Mesodermal cell (in vitro differentiated cells): Measurements from ENCODE around the gene AKIP1.
"Not testable (repeated sequence)": the region's sequence is repeated elsewhere in the genome, so short reads cannot be mapped to it uniquely, and the experiment has no call there.

Experiments used
- H3K27ac ChIP-seq: 2 replicates; pipeline ENCODE4 v1.7.0; 2013; ENCODE audit warnings: mild to moderate bottlenecking, low read depth, low read length, moderate library complexity; ENCODE audit not compliant: severe bottlenecking
- H3K36me3 ChIP-seq: 2 replicates; pipeline ENCODE4 v1.7.1; 2013; ENCODE audit warnings: mild to moderate bottlenecking, low read length, moderate library complexity; ENCODE audit not compliant: control insufficient read depth, insufficient read depth
- H3K4me1 ChIP-seq: one replicate; pipeline ENCODE4 v1.7.1; 2013; ENCODE audit warnings: mild to moderate bottlenecking, low read length; ENCODE audit not compliant: insufficient read depth, control insufficient read depth, poor library complexity, severe bottlenecking
- H3K4me3 ChIP-seq: 2 replicates; pipeline ENCODE4 v1.7.0; 2013; ENCODE audit warnings: low read length, control low read depth, mild to moderate bottlenecking; ENCODE audit not compliant: insufficient read depth, poor library complexity, severe bottlenecking; ENCODE audit errors: extremely low read depth
- H3K9me3 ChIP-seq: 2 replicates; pipeline ENCODE4 v1.7.1; 2013; ENCODE audit warnings: mild to moderate bottlenecking, low read length, moderate library complexity; ENCODE audit not compliant: control insufficient read depth
- WGBS, 2 experiments: methylation state at CpG; one replicate each; pipeline ENCODE4 v1.1.5; 2013; ENCODE audit warnings: missing lambda C conversion rate in 2 of 2; ENCODE audit not compliant: insufficient coverage in 2 of 2; 5-methylcytosine and 5-hydroxymethylcytosine counted together

AKIP1 gene

DNA sequence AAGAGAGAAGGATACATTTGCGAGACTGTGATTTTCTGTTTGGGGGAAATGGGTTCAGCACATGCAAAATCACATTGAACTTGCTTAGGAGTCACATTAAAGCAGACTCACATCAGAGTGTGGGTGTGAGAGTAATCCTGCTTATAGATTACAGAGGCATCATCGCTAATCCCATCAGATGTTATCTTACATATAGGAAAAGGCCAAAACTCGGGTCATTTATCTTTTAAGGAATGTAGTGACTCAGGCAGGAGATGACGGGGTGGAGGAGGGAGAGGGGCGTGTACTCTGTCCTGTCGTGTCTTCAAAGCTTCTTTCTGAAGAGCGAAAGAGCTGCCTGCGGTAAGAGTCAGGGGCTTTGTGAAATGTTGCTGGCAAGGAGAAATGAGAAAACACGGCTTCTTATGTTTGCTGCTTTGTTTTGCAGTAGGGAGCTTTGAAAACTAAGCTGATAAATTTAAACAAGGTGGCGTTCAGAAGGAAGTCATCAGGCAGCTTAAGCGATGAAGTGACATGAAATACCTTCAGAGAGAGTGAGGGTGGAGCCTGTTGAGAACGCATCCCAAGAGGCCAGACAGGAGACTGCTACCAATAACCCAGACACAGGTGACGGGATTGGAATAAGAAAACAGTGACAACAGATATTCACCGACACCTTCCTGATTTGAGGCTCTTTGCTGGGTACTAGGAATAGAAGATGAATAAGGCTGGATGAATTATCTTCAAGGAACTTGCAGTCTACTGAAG lies 23.9 kb downstream of the AKIP1 start:
- 37 to 44% methylated on average over 12 of the region's 14 CpGs for WGBS, 2 experiments
- Histone ChIP-seq H3K4me1 (peaks cover 32% of the 10 kb centered on the region), H3K27ac (peak overlapping the region; percentile 79), H3K4me3 (no peak overlapping the region), H3K9me3 (no peaks in the 10 kb centered on the region), H3K36me3 (no peaks in the 10 kb centered on the region)

DNA sequence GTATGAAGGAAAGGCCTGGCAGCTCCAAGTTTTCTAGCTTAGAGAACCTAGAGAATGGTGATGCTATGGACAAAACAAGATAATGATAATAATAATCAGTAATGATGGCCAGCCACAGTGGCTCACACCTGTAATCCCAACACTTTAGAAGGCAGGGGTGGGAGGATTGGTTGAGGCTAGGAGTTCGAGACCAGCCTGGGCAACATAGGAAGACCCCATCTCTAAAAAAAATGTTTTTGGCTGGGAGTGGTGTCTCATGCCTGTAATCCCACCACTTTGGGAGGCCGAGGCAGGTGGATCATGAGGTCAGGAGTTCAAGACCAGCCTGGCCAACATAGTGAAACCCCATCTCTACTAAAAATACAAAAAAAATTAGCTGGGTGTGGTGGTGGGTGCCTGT lies 24.8 kb downstream of the AKIP1 start:
- not testable (repeated sequence) for H3K9me3 ChIP-seq
- H3K27ac ChIP-seq, result peak overlapping the region; percentile 79
- WGBS, 2 experiments, result no CpG with 5 or more reads among the region's 2 CpGs

DNA sequence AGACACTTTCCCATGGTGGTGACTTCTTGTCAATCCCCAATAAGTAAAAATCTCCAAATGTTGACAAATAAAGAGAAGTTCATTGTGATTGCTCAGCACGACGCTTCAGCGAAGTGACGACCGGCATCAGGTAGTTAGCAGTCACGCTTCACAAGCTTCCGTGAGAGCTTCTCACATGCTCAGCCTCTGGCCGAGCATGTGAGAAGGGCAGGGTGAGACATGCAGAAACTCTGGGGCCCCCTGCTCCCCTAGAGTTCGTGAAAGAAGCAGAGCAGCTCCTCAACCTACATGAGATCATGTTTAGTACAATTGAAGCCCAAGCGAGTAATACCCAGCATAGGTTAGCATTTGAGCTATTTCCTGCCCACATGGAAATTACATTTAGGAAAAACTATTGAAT lies 26.2 kb downstream of the AKIP1 start:
- WGBS, 2 experiments, result 94 to 97% methylated on average over 10 of the region's 10 CpGs
- H3K27ac ChIP-seq, result no peak overlapping the region
- H3K36me3 ChIP-seq, result no peaks in the 10 kb centered on the region
- H3K4me3 ChIP-seq, result no peak overlapping the region
- no peaks in the 10 kb centered on the region for H3K9me3 ChIP-seq
- peaks cover 27% of the 10 kb centered on the region for H3K4me1 ChIP-seq

More for the DNA sequence above, 24.8 kb downstream of the AKIP1 start:
- peaks cover 28% of the 10 kb centered on the region for H3K4me1 ChIP-seq
- H3K36me3 ChIP-seq, H3K4me3 ChIP-seq: not testable (repeated sequence)

DNA sequence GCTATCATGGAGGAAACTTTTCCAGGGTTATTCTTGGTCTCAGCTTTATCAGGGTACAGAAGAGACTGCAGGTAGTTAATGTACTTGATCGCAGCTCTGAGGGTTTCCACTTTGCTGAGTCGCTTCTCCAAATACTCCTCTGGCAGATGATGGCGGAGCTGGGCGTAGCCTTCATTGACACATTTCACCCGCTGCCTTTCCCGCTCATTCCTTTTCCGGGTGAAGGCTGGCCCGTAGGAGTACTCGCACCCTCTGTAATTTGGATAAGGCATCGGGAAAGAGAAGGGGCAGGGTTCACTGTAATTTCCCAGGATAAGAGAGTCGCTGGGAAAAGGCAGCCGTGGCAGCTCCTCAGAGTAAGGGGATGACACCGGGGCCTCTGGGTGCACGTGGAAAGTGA lies 26.7 kb downstream of the AKIP1 start:
- H3K4me1 ChIP-seq, result peaks cover 24% of the 10 kb centered on the region
- no peaks in the 10 kb centered on the region for H3K9me3 ChIP-seq
- H3K4me3 ChIP-seq, result no peak overlapping the region
- H3K36me3 ChIP-seq, result no peaks in the 10 kb centered on the region
- WGBS, 2 experiments, result 90 to 93% methylated on average over 12 of the region's 14 CpGs
- H3K27ac ChIP-seq, result no peak overlapping the region

DNA sequence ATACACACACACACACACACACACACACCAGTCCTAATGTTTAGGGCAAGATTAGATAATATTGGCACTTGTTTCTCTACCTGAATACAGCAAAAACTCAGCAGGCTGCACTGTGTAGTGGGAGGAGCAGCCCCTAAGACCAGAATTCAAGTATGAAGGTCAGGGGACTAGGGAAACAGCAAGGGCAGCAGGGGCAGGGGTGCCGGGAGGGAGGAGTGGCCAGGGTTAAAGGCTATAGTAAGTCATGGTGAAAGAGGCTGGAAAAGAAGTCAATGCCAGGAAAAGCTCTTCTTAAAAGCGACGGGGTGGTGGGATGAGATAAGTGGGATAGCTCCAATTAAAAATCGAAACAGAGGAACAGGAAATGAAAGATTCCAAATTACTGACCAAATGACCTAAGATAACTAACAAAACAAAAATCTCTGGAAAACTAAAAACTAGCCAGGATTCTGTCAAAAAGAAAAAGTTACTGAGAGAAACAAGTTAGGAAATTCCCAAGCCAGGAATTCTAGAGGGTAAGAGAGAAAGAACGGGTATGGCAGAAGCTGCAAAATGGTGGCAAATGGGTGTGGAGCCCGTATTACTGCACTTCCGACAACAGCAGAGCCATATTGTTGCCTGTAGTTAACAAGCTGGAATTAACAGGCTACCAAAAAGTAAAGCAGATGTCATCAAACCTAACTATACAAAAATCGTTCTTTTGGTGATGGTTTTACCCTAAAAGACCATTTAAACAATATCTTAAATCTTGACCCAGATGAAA lies 30.5 kb downstream of the AKIP1 start:
- no peak overlapping the region for H3K4me3 ChIP-seq
- H3K9me3 ChIP-seq, result no peaks in the 10 kb centered on the region
- 84 to 94% methylated on average over 4 to 6 of the region's 8 CpGs for WGBS, 2 experiments
- no peaks in the 10 kb centered on the region for H3K36me3 ChIP-seq
- H3K4me1 ChIP-seq, result no peaks in the 10 kb centered on the region
- H3K27ac ChIP-seq, result no peak overlapping the region

DNA sequence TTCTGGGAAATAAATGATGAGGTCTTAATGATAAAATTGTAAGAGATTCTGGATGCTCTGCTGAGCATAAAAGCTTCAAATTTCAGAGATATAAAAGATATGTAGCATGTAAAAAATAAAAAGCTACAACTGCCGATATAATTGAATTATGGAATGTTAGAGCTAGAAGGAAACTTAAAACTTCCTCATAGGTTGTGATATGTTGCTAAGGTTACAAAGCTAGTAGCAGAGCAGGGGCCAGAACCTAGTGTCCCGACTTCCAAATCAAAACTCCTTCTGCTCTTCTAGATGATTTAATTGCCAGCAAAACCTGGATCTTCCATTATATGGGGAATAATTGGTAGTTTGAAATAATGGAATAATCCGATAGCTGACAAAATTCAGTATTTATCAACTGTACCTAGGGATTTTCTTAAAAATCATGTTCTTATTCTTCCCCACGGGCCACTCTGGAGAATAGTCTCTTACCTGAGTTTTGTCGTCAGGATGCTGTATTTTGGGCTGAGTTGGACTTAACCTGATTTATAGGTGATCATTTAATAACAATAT lies 31.6 kb downstream of the AKIP1 start, which contains the start of gene ASCL3:
TSS of gene ASCL3 (minus strand) at position 499 of the 549 bp plus-strand sequence. CDS start 4,855 bp downstream, outside the sequence.
- Histone ChIP-seq H3K27ac (no peak within 1 kb of the TSS), H3K9me3 (no peaks in the 10 kb centered on the region), H3K4me3 (no peak within 1 kb of the TSS), H3K4me1 (peaks cover 2% of the 10 kb centered on the region), H3K36me3 (peaks cover 4% of the 10 kb centered on the region)
- 100% methylated on average over 1 of the region's 5 CpGs; no CpG with 5 or more reads in 1 of the 2 experiments for WGBS, 2 experiments

DNA sequence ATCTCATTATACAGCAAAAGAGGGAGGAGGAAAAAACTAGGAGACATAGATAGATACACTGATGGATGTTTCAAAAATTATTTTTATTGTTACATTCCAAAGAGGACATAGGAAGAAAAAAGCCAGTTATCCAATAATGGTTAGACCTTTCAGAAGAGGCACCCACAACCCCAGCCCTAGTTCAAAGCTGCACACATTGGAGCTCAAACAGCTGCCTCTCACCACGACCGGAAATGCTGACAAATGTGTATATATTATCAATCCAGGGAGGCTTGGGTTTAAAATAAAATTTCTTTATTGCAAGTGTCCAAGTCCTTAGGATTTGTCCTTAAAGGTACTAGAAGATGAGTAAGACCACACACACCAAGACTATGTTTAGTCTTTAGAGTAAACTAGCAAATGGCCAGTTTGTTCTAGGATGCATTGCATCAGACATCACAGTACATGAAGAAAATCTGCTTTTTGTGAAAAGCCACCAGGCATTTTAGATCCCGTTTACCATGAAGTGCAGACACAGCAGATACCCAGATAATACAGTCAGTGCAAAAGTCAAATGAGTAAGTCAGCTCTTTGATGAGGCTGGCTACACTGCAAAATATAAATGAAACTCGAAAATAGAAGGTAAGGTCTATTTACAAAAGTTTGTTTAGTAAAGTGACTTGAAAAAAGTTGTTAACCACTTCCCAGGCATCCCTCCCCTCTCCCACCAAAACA lies 36.4 kb downstream of the AKIP1 start:
- 86 to 100% methylated on average over 1 of the region's 4 CpGs for WGBS, 2 experiments
- H3K27ac ChIP-seq, result no peak overlapping the region

DNA sequence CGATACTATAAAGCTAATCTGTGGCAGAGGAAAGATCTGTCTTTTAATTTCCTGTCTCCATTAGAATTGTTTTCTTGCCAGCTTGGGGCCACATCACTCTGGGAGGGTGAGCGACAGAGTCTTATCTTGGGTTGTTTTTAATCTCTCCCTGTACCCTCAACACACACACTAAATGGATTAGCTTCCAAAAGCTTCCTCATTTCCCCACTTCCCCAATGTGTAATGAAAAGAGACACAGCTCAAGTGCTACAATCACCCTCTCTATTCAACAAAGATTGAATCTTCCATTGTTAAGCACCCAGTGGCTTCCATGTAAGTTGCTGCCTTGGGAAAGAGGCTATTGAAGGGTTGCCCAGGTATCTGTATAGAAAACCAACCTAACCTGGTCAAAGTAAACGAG lies 37.9 kb downstream of the AKIP1 start:
- no peak overlapping the region for H3K27ac ChIP-seq
- peaks cover 39% of the 10 kb centered on the region for H3K36me3 ChIP-seq
- no peak overlapping the region for H3K4me3 ChIP-seq
- peaks cover 8% of the 10 kb centered on the region for H3K4me1 ChIP-seq
- no peaks in the 10 kb centered on the region for H3K9me3 ChIP-seq
- 60 to 100% methylated on average over 1 of the region's 3 CpGs for WGBS, 2 experiments

More for the DNA sequence above, 36.4 kb downstream of the AKIP1 start:
- no peak overlapping the region for H3K4me3 ChIP-seq
- H3K9me3 ChIP-seq, result no peaks in the 10 kb centered on the region
- H3K4me1 ChIP-seq, result peaks cover 8% of the 10 kb centered on the region
- peaks cover 27% of the 10 kb centered on the region for H3K36me3 ChIP-seq

DNA sequence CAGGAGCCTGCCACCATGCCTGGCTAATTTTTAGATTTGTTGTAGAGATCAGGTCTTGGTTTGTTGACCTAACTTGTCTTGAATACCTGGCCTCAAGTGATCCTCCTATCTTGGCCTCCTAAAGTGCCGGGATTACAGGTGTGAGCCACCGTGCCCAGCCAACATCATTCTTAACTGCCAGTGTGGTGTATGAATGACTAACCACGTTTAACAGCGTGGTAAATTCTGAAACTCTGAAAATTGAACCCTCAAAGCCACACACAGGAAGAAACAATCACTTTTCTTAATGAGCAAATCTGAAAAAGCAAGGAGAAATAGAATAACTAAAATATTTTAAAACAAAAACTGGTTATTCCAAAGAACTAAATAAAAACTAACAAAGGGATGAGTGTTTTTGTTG lies 45.9 kb downstream of the AKIP1 start:
- 88% methylated on average over 2 of the region's 4 CpGs; no CpG with 5 or more reads in 1 of the 2 experiments for WGBS, 2 experiments
- Histone ChIP-seq H3K4me3 (no peak overlapping the region), H3K36me3 (peaks cover 34% of the 10 kb centered on the region), H3K27ac (no peak overlapping the region), H3K4me1 (peaks cover 6% of the 10 kb centered on the region), H3K9me3 (no peaks in the 10 kb centered on the region)

DNA sequence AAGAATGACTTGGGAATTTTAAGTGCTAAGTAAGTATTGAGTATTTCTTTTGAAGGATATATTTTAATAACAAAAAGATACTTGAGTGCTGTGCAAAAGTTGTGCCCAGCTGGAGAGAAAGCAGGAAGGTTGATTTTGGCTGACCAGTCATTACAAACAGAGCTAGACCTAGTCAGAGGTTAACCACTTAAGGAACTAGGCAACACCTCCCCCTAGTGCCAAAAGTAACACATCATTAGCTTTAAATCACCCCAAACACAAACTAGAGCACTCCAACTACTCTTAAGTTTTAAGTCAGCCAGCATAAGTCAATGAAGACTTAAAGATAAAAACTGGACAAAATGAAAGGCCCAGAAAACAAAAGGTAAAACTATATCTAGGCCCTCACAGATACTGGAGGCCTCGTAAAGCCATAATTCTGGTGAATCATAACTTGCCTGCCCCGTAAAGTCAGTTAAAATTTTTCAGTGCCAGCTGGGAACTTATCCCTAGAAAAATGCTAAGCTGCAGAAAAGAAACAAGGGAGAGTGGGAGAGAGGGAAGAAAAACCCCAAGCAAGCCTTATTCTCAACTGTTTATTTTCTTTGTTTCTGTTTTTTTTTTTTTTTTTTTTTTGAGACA lies 48.7 kb downstream of the AKIP1 start:
- Histone ChIP-seq H3K9me3 (no peaks in the 10 kb centered on the region), H3K36me3 (peaks cover 13% of the 10 kb centered on the region), H3K27ac (no peak overlapping the region), H3K4me1 (peaks cover 10% of the 10 kb centered on the region), H3K4me3 (no peak overlapping the region)
- WGBS, 2 experiments, result 71% methylated on average over 1 of the region's 2 CpGs; no CpG with 5 or more reads in 1 of the 2 experiments
